Osteocyte (in vitro differentiated cells): ENCODE measurements around the gene CCDC141. TPM values are rescaled to one million over a fixed set of nuclear protein-coding genes. Genes with fewer than 3 reads are reported as not detected.

Experiments
- DNase-seq: peaks from one replicate; pipeline ENCODE4 v3.0.0; 2021; ENCODE audit warnings: mixed read lengths; ENCODE audit not compliant: unreplicated experiment; ENCODE audit errors: extremely low spot score
- H3K27ac Mint-ChIP-seq: one replicate; pipeline ENCODE4 v1.8.0; 2021; ENCODE audit warnings: mild to moderate bottlenecking, mixed read lengths; ENCODE audit not compliant: unreplicated experiment
- H3K27me3 Mint-ChIP-seq: one replicate; pipeline ENCODE4 v1.8.0; 2021; ENCODE audit warnings: mixed read lengths; ENCODE audit not compliant: unreplicated experiment
- H3K36me3 Mint-ChIP-seq: one replicate; pipeline ENCODE4 v1.8.0; 2021; ENCODE audit warnings: mixed read lengths; ENCODE audit not compliant: unreplicated experiment
- H3K4me1 Mint-ChIP-seq: one replicate; pipeline ENCODE4 v1.8.0; 2021; ENCODE audit warnings: mixed read lengths; ENCODE audit not compliant: unreplicated experiment
- H3K4me3 Mint-ChIP-seq: one replicate; pipeline ENCODE4 v1.8.0; 2021; ENCODE audit warnings: mild to moderate bottlenecking, moderate library complexity, mixed read lengths; ENCODE audit not compliant: unreplicated experiment
- H3K9me3 Mint-ChIP-seq: one replicate; pipeline ENCODE4 v1.8.0; 2021; ENCODE audit warnings: mixed read lengths; ENCODE audit not compliant: unreplicated experiment
- CTCF ChIP-seq: fragments of 200-600 bp; sonication (generic); IDR thresholded peaks from 2 replicates; pipeline ENCODE4 v1.5.0; 2021; ENCODE audit warnings: antibody characterized with exemption, mild to moderate bottlenecking, moderate library complexity
- total RNA-seq: library from RNA; stranded (reverse); gene quantifications from 2 replicates; pipeline ENCODE4 v1.2.1, GENCODE V29; 2021

Gene CCDC141
- total RNA-seq, 1 donor from 2014 or later = not detected

DNA sequence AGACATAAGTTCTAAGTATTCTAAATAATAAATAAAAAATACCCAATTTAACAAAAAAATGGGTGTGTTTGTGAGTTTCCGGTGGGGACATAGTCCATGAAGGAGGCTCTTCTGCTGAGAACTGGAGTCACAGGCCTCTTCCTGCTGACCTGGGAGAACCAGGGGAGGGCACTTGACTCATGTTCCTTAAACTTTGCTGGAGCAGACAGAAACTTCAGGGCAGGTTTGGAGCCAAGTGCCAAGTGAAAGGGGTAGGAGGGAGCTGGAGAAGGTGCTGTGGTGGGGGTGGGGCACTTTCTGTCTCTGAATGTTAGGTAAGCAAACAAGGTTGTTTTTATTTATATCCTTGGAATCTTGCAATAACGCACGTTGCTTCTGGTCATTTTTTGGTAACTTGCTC lies 163.9 kb downstream of the CCDC141 start:
- Mint-ChIP-seq H3K27me3 (peaks cover 31% of the 10 kb centered on the region), H3K27ac (no peak overlapping the region), H3K4me1 (no peaks in the 10 kb centered on the region), H3K4me3 (no peak overlapping the region), H3K9me3 (no peaks in the 10 kb centered on the region), H3K36me3 (no peaks in the 10 kb centered on the region)
- no peak for TF ChIP-seq CTCF
- DNase-seq = no peak

- no peak for TF ChIP-seq CTCF
- no peak for DNase-seq
- H3K36me3 Mint-ChIP-seq = no peaks in the 10 kb centered on the region
- no peaks in the 10 kb centered on the region for H3K9me3 Mint-ChIP-seq
- H3K4me1 Mint-ChIP-seq = no peaks in the 10 kb centered on the region
- peaks cover 34% of the 10 kb centered on the region for H3K27me3 Mint-ChIP-seq
- no peak overlapping the region for H3K27ac Mint-ChIP-seq
- H3K4me3 Mint-ChIP-seq = no peak overlapping the region
Observed at GRCh38 chr2:178884440-178884839, 165.5 kb downstream of the CCDC141 start.

DNA sequence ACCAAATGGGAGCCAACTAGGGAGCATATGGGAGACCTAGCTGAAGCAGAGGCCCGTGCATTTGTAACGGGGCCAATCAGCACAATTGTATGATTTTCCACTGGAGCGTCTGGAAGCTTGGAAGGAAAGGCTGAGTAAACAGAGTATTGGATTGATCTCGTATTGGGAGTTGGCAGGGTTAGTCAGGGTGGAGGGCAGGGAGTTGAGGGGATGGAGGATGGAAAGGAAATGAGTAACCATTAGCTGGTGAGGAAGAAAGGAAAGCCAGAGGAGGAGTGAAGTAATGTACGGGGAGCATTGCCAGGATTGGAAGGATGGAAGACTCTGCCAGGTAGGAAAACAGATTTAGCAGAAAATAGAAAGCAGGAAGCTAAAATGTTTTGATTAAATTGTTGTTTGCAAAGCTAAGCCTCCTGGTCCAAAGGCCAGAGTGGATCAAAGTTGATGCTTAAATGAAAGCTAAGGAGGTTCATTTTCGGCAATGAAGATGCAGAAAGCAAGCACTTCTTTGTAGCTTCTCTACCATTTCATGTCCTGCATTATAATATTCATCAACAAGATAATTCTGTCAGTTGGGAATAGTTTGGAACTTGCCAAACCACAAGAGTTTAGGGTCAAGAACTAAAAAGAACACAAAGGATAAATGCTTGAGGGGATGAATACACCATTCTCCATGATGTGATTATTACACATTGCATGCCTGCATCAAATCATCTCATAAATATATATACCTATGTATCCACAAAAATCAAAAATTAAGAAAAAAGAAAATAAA lies 167.1 kb downstream of the CCDC141 start:
- H3K9me3 Mint-ChIP-seq = no peaks in the 10 kb centered on the region
- no peak overlapping the region for H3K4me3 Mint-ChIP-seq
- no peak for DNase-seq
- H3K27me3 Mint-ChIP-seq = peaks cover 24% of the 10 kb centered on the region
- H3K36me3 Mint-ChIP-seq = no peaks in the 10 kb centered on the region
- TF ChIP-seq CTCF = no peak
- H3K27ac Mint-ChIP-seq = no peak overlapping the region
- H3K4me1 Mint-ChIP-seq = no peaks in the 10 kb centered on the region

DNA sequence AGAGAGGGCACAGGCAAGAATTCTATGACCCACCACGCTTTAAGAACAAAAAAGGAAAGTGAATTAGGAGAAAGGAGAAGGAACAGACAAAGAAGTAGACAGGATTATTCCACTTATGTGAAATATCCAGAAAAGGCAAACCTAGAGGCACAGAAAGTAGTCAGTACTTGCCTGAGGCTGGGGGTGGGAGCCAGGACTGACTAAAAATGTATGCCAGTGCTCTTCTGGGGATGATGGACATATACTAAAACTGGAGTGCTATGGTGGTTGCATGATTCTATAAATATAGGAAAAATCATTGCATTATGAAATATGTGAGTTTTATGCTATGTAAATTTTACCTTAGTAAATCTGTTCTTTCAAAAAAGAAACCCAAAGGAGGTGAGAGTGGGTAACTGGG lies 168.9 kb downstream of the CCDC141 start:
- no peak for TF ChIP-seq CTCF
- no peaks in the 10 kb centered on the region for H3K4me1 Mint-ChIP-seq
- no peak overlapping the region for H3K27ac Mint-ChIP-seq
- H3K4me3 Mint-ChIP-seq = no peak overlapping the region
- peaks cover 29% of the 10 kb centered on the region for H3K27me3 Mint-ChIP-seq
- no peaks in the 10 kb centered on the region for H3K9me3 Mint-ChIP-seq
- DNase-seq = no peak
- no peaks in the 10 kb centered on the region for H3K36me3 Mint-ChIP-seq

GRCh38 chr2:178880257-178880656 lies 169.7 kb downstream of the CCDC141 start:
- TF ChIP-seq CTCF = no peak
- Mint-ChIP-seq H3K36me3 (no peaks in the 10 kb centered on the region), H3K4me3 (no peak overlapping the region), H3K27ac (no peak overlapping the region), H3K9me3 (no peaks in the 10 kb centered on the region), H3K27me3 (peaks cover 33% of the 10 kb centered on the region), H3K4me1 (no peaks in the 10 kb centered on the region)
- no peak for DNase-seq
